HG03442 (cell line): Measurements from ENCODE around the gene KIF14.
"Not testable (repeated sequence)": the region's sequence is repeated elsewhere in the genome, so short reads cannot be mapped to it uniquely, and the experiment has no call there.

Experiments used
- ATAC-seq: cut with Tn5 transposase; IDR thresholded peaks from one replicate; pipeline ENCODE4 v1.9.1; 2021; ENCODE audit warnings: mild to moderate bottlenecking, moderate library complexity; ENCODE audit not compliant: unreplicated experiment

Gene KIF14

GRCh38 chr1:200634261-200635122 lies 13.9 kb upstream of the KIF14 start:
- no peak for ATAC-seq

GRCh38 chr1:200631375-200631774 lies 10.8 kb upstream of the KIF14 start:
- no peak for ATAC-seq

- ATAC-seq = not testable (repeated sequence)
Observed at GRCh38 chr1:200630515-200630899, 10.0 kb upstream of the KIF14 start.

GRCh38 chr1:200629876-200630514 lies 9.4 kb upstream of the KIF14 start:
- no peak for ATAC-seq

GRCh38 chr1:200628223-200628881 lies 7.8 kb upstream of the KIF14 start:
- peak; percentile 76 for ATAC-seq

- no peak for ATAC-seq
Observed at GRCh38 chr1:200627575-200628222, 7.1 kb upstream of the KIF14 start.

GRCh38 chr1:200626853-200627534 lies 6.4 kb upstream of the KIF14 start:
- ATAC-seq = no peak

GRCh38 chr1:200625381-200625824 lies 4.9 kb upstream of the KIF14 start:
- no peak for ATAC-seq

- no peak for ATAC-seq
Observed at GRCh38 chr1:200624679-200625335, 4.3 kb upstream of the KIF14 start.

GRCh38 chr1:200619894-200620272 lies 668 bp downstream of the KIF14 start:
- no peak for ATAC-seq

- no peak for ATAC-seq
Observed at GRCh38 chr1:200610846-200611245, 9.7 kb downstream of the KIF14 start.

GRCh38 chr1:200602632-200603031 lies 17.9 kb downstream of the KIF14 start:
- no peak for ATAC-seq

GRCh38 chr1:200590001-200590400 lies 30.6 kb downstream of the KIF14 start:
- ATAC-seq = no peak

- ATAC-seq = peak; percentile 61
Observed at GRCh38 chr1:200588698-200589097, 31.9 kb downstream of the KIF14 start.

GRCh38 chr1:200564319-200564718 lies 56.2 kb downstream of the KIF14 start:
- ATAC-seq = no peak

GRCh38 chr1:200561856-200562214 lies 58.7 kb downstream of the KIF14 start:
- ATAC-seq = peak; percentile 30

- ATAC-seq = no peak
Observed at GRCh38 chr1:200558866-200559459, 61.6 kb downstream of the KIF14 start.

- ATAC-seq = no peak
Observed at GRCh38 chr1:200556002-200556401, 64.5 kb downstream of the KIF14 start.

GRCh38 chr1:200552737-200553136 lies 67.8 kb downstream of the KIF14 start:
- not testable (repeated sequence) for ATAC-seq

GRCh38 chr1:200550367-200550766 lies 70.2 kb downstream of the KIF14 start:
- no peak for ATAC-seq
